Keratinocyte (primary cell): Measurements from ENCODE around the gene SPRING1. TPM values are rescaled to one million over a fixed set of nuclear protein-coding genes. Genes with fewer than 3 reads are reported as not detected.

Source experiments
- DNase-seq: peaks from one replicate; pipeline ENCODE4 v3.0.0-alpha.2; 2011; ENCODE audit warnings: low read depth, missing footprints, low spot score
- FAIRE-seq: peaks from 2 replicates; lab custom pipeline; 2011; peaks lifted over from hg19 to GRCh38; lab: Jason Lieb, UNC
- H2AFZ ChIP-seq: 2 replicates; pipeline ENCODE4 v1.6.0; 2012; ENCODE audit warnings: low read length, control low read depth, inconsistent platforms; ENCODE audit not compliant: control insufficient read depth
- H3K27ac ChIP-seq: 2 replicates; pipeline ENCODE4 v1.5.1; 2011; ENCODE audit warnings: low read length; ENCODE audit not compliant: control insufficient read depth, insufficient read depth
- H3K27me3 ChIP-seq: 3 replicates; pipeline ENCODE4 v1.6.0; 2011; ENCODE audit warnings: low read length; ENCODE audit not compliant: control insufficient read depth, insufficient read depth; ENCODE audit errors: extremely low read depth
- H3K36me3 ChIP-seq, 2 experiments: 2 replicates in 1 of 2; 3 replicates in 1 of 2; pipeline ENCODE4 v1.5.1; 2011; ENCODE audit warnings: low read length in 2 of 2, mild to moderate bottlenecking in 1 of 2; ENCODE audit not compliant: control insufficient read depth in 2 of 2, insufficient read depth in 2 of 2; ENCODE audit errors: extremely low read depth in 1 of 2
- H3K4me1 ChIP-seq: 3 replicates; pipeline ENCODE4 v1.5.1; 2011; ENCODE audit warnings: low read length; ENCODE audit not compliant: control insufficient read depth, insufficient read depth; ENCODE audit errors: extremely low read depth
- H3K4me2 ChIP-seq: 3 replicates; pipeline ENCODE4 v1.6.0; 2011; ENCODE audit warnings: low read depth, low read length; ENCODE audit not compliant: control insufficient read depth, insufficient read depth; ENCODE audit errors: extremely low read depth
- H3K4me3 ChIP-seq, 3 experiments: fragments of 200-600 bp in 1 of 3; sonication (generic) in 1 of 3; 2 replicates in 2 of 3; 3 replicates in 1 of 3; pipeline ENCODE4 v1.5.1; 2011 to 2016; ENCODE audit warnings: low read length in 3 of 3, mild to moderate bottlenecking in 3 of 3, control low read depth in 2 of 3, inconsistent platforms in 1 of 3, low read depth in 1 of 3, mixed read lengths in 1 of 3, mixed run types in 1 of 3, moderate library complexity in 1 of 3; ENCODE audit not compliant: control insufficient read depth in 2 of 3, insufficient read depth in 2 of 3; ENCODE audit errors: extremely low read depth in 1 of 3
- H3K79me2 ChIP-seq: 2 replicates; pipeline ENCODE4 v1.6.0; 2012; ENCODE audit warnings: low read length; ENCODE audit not compliant: control insufficient read depth, insufficient read depth
- H3K9ac ChIP-seq: 3 replicates; pipeline ENCODE4 v1.6.0; 2011; ENCODE audit warnings: low read length; ENCODE audit not compliant: control insufficient read depth, insufficient read depth; ENCODE audit errors: extremely low read depth
- H3K9me1 ChIP-seq: 3 replicates; pipeline ENCODE4 v1.6.0; 2011; ENCODE audit warnings: low read length; ENCODE audit not compliant: control insufficient read depth, insufficient read depth; ENCODE audit errors: extremely low read depth
- H3K9me3 ChIP-seq: 2 replicates; pipeline ENCODE4 v1.5.1; 2012; ENCODE audit warnings: low read depth, low read length; ENCODE audit not compliant: control insufficient read depth
- H4K20me1 ChIP-seq: 3 replicates; pipeline ENCODE4 v1.6.0; 2011; ENCODE audit warnings: low read length; ENCODE audit not compliant: control insufficient read depth, insufficient read depth; ENCODE audit errors: extremely low read depth
- EZH2 ChIP-seq: IDR thresholded peaks from one replicate; pipeline ENCODE4 v1.6.1; 2012; ENCODE audit warnings: inconsistent platforms, mild to moderate bottlenecking, low read length, moderate library complexity
- dilution Hi-C: fragments of 300-500 bp; cut with MboI; formaldehyde crosslinking; loops from one replicate; pipeline ENCODE4 v1.7.0; 2020; ENCODE audit warnings: low sequenced_read_pairs; ENCODE audit not compliant: extremely low pct_ligation_motif_present
- polyA plus RNA-seq, 5 experiments: library from polyadenylated mRNA; depleted of rRNA in 3 of 5; stranded (reverse) in 3 of 5; stranded (forward) in 1 of 5; unstranded in 1 of 5; fragments of >200 nt; gene quantifications; 1 replicate in 1 of 5; 2 replicates in 3 of 5; 3 replicates in 1 of 5; pipeline versions ENCODE4 v1.2.1 to v1.2.3, GENCODE V29; 2011 to 2012; ENCODE audit warnings: missing spikeins in 2 of 5, low read depth in 1 of 5, low replicate concordance in 1 of 5
- small RNA-seq, 3 experiments: library from RNA; depleted of rRNA; stranded (forward); fragments of <200 nt; gene quantifications; one replicate each; pipeline ENCODE3, GENCODE V24; 2012; ENCODE audit warnings: low read depth in 3 of 3, low replicate concordance in 1 of 3; ENCODE audit not compliant: insufficient read length in 3 of 3
- TF ChIP-seq, protein P1 (sequence below), 3 experiments: IDR thresholded peaks in 1 of 3; conservative IDR thresholded peaks in 1 of 3; optimal IDR thresholded peaks in 1 of 3; 2 replicates in 2 of 3; 3 replicates in 1 of 3; pipeline versions ENCODE3 to v1.5.1; 2011; ENCODE audit warnings: low read length in 3 of 3, mild to moderate bottlenecking in 3 of 3, moderate library complexity in 2 of 3, control low read depth in 1 of 3, inconsistent platforms in 1 of 3; ENCODE audit not compliant: insufficient read depth in 2 of 3; ENCODE audit errors: extremely low read depth in 1 of 3

Gene SPRING1
- polyA plus RNA-seq, 1 donor (not counting 4 experiments of a cell fraction or from before 2014, with no cell fraction given): 17.1 TPM

GRCh38 chr12:116689521-116689920 is 48.3 kb downstream of the SPRING1 start:
- TF ChIP-seq, protein P1, sequence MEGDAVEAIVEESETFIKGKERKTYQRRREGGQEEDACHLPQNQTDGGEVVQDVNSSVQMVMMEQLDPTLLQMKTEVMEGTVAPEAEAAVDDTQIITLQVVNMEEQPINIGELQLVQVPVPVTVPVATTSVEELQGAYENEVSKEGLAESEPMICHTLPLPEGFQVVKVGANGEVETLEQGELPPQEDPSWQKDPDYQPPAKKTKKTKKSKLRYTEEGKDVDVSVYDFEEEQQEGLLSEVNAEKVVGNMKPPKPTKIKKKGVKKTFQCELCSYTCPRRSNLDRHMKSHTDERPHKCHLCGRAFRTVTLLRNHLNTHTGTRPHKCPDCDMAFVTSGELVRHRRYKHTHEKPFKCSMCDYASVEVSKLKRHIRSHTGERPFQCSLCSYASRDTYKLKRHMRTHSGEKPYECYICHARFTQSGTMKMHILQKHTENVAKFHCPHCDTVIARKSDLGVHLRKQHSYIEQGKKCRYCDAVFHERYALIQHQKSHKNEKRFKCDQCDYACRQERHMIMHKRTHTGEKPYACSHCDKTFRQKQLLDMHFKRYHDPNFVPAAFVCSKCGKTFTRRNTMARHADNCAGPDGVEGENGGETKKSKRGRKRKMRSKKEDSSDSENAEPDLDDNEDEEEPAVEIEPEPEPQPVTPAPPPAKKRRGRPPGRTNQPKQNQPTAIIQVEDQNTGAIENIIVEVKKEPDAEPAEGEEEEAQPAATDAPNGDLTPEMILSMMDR (optimal IDR thresholded peaks at IDR 0.05 in 1 of 3, IDR thresholded peaks at IDR 0.05 in 1 of 3, conservative IDR thresholded peaks at IDR 0.05 in 1 of 3; ENCODE audit: extremely low read depth in 1 of 3, insufficient read depth in 2 of 3, low read length in 3 of 3): no peak
- TF ChIP-seq EZH2: no peak
- H4K20me1 ChIP-seq: no peaks in the 10 kb centered on the region
- peaks cover 21% of the 10 kb centered on the region for H3K27me3 ChIP-seq
- FAIRE-seq (no peak), DNase-seq (no peak)
- no peaks in the 10 kb centered on the region for H3K36me3 ChIP-seq
- H2AFZ ChIP-seq: no peak overlapping the region
- H3K9ac ChIP-seq: no peak overlapping the region
- no peaks in the 10 kb centered on the region for H3K79me2 ChIP-seq
- H3K27ac ChIP-seq: no peak overlapping the region
- no peak overlapping the region for H3K4me3 ChIP-seq
- no peak overlapping the region for H3K4me2 ChIP-seq
- H3K4me1 ChIP-seq: peaks cover 6% of the 10 kb centered on the region
- no peaks in the 10 kb centered on the region for H3K9me1 ChIP-seq
- dilution Hi-C loops: no loop called here
- no peaks in the 10 kb centered on the region for H3K9me3 ChIP-seq

Small RNA genes within 50 kb of the gene (small RNA-seq; reads per million reads assigned to genes)
- gene RNU6-558P: 0 reads per million in 3 experiments

Other genes with a start within 250 kb of the SPRING1 start
- 2.7 to 6.0 TPM (median 4.3 TPM) in 3 replicates for gene MAP1LC3B2, start 178.7 kb downstream of the SPRING1 start, polyA plus RNA-seq
- 0.61 to 0.96 TPM (median 0.95 TPM) in 3 replicates for gene RNFT2, start 246 bp upstream of the SPRING1 start, polyA plus RNA-seq
- gene HRK, start 143.4 kb upstream of the SPRING1 start, polyA plus RNA-seq: 0.01 to 0.03 TPM (median 0.03 TPM) in 3 replicates
- gene FBXW8, start 172.9 kb upstream of the SPRING1 start, polyA plus RNA-seq: 5.0 to 5.2 TPM (median 5.1 TPM) in 3 replicates